BE2C (cell line): ENCODE measurements around the gene HTRA3.

ENCODE experiments used
- DNase-seq: peaks from one replicate; pipeline ENCODE4 v3.0.0-alpha.2; 2020
- H3K27me3 ChIP-seq: fragments of 250-450 bp; sonication (Bioruptor Pico); 2 replicates; pipeline ENCODE4 v1.5.1; 2020; ENCODE audit warnings: mild to moderate bottlenecking
- H3K36me3 ChIP-seq: fragments of 250-450 bp; sonication (Bioruptor Pico); 2 replicates; pipeline ENCODE4 v1.5.1; 2020; ENCODE audit warnings: mild to moderate bottlenecking
- H3K4me1 ChIP-seq: fragments of 250-450 bp; sonication (Bioruptor Pico); 2 replicates; pipeline ENCODE4 v1.5.1; 2020
- H3K4me3 ChIP-seq: 2 replicates; pipeline ENCODE4 v1.5.1; 2011; ENCODE audit warnings: low read depth, low read length
- H3K9me3 ChIP-seq: fragments of 250-450 bp; sonication (Bioruptor Pico); 2 replicates; pipeline ENCODE4 v1.5.1; 2020
- TF ChIP-seq, protein P1 (sequence below): IDR thresholded peaks from 2 replicates; pipeline ENCODE4 v1.5.1; 2012; ENCODE audit warnings: mild to moderate bottlenecking, low read depth, low read length

HTRA3 gene

GRCh38 chr4:8232748-8233147, 36.8 kb upstream of the HTRA3 start:
- peaks cover 11% of the 10 kb centered on the region; the same call in 1 of the 2 replicates for H3K36me3 ChIP-seq
- H3K27me3 ChIP-seq, result no peaks in the 10 kb centered on the region
- TF ChIP-seq, protein P1, sequence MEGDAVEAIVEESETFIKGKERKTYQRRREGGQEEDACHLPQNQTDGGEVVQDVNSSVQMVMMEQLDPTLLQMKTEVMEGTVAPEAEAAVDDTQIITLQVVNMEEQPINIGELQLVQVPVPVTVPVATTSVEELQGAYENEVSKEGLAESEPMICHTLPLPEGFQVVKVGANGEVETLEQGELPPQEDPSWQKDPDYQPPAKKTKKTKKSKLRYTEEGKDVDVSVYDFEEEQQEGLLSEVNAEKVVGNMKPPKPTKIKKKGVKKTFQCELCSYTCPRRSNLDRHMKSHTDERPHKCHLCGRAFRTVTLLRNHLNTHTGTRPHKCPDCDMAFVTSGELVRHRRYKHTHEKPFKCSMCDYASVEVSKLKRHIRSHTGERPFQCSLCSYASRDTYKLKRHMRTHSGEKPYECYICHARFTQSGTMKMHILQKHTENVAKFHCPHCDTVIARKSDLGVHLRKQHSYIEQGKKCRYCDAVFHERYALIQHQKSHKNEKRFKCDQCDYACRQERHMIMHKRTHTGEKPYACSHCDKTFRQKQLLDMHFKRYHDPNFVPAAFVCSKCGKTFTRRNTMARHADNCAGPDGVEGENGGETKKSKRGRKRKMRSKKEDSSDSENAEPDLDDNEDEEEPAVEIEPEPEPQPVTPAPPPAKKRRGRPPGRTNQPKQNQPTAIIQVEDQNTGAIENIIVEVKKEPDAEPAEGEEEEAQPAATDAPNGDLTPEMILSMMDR, result no peak
- H3K4me3 ChIP-seq, result no peak overlapping the region
- DNase-seq, result no peak
- H3K9me3 ChIP-seq, result no peaks in the 10 kb centered on the region
- H3K4me1 ChIP-seq, result peaks cover 13% of the 10 kb centered on the region

- no peaks in the 10 kb centered on the region for H3K27me3 ChIP-seq
- peaks cover 11% of the 10 kb centered on the region for H3K4me1 ChIP-seq
- H3K9me3 ChIP-seq, result no peaks in the 10 kb centered on the region
- TF ChIP-seq, protein P1, result no peak
- no peak overlapping the region for H3K4me3 ChIP-seq
- DNase-seq, result no peak
- peaks cover 5% of the 10 kb centered on the region; the same call in 1 of the 2 replicates for H3K36me3 ChIP-seq
Observed at GRCh38 chr4:8233672-8234484, 35.7 kb upstream of the HTRA3 start.

- H3K4me1 ChIP-seq, result peaks cover 9% of the 10 kb centered on the region
- H3K27me3 ChIP-seq, result no peaks in the 10 kb centered on the region
- peaks cover 11% of the 10 kb centered on the region; the same call in 1 of the 2 replicates for H3K36me3 ChIP-seq
- no peak for DNase-seq
- TF ChIP-seq, protein P1, result no peak
- no peak overlapping the region for H3K4me3 ChIP-seq
- H3K9me3 ChIP-seq, result no peaks in the 10 kb centered on the region
Observed at GRCh38 chr4:8234715-8235114, 34.8 kb upstream of the HTRA3 start.

DNA sequence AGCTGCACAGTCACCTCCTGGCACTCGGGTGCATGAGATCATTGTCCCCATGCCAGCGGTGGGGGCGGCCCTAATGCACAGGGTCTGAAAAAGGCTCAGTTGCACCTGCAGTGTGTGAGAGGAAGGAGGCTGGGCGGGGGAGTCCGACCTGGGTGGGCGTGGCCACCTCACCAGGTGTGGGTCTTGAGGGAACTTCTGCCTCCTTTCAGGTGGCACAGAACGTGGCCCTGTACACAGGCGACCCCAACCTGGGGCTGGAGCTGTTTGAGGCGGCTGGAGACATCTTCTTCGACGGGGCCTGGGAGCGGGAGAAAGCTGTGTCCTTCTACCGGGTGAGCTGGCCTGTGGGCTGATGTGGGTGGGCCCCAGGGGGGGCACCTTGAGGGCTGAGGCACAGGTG, 34.3 kb upstream of the HTRA3 start:
- Histone ChIP-seq H3K4me3 (no peak overlapping the region), H3K36me3 (peaks cover 11% of the 10 kb centered on the region; the same call in 1 of the 2 replicates), H3K27me3 (no peaks in the 10 kb centered on the region), H3K4me1 (peaks cover 9% of the 10 kb centered on the region), H3K9me3 (no peaks in the 10 kb centered on the region)
- TF ChIP-seq, protein P1, result no peak
- no peak for DNase-seq

- H3K27me3 ChIP-seq, result no peaks in the 10 kb centered on the region
- peaks cover 11% of the 10 kb centered on the region; the same call in 1 of the 2 replicates for H3K36me3 ChIP-seq
- H3K9me3 ChIP-seq, result no peaks in the 10 kb centered on the region
- peaks cover 9% of the 10 kb centered on the region for H3K4me1 ChIP-seq
- no peak overlapping the region for H3K4me3 ChIP-seq
- no peak for DNase-seq
- TF ChIP-seq, protein P1, result no peak
Observed at GRCh38 chr4:8235686-8236085, 33.9 kb upstream of the HTRA3 start.

DNA sequence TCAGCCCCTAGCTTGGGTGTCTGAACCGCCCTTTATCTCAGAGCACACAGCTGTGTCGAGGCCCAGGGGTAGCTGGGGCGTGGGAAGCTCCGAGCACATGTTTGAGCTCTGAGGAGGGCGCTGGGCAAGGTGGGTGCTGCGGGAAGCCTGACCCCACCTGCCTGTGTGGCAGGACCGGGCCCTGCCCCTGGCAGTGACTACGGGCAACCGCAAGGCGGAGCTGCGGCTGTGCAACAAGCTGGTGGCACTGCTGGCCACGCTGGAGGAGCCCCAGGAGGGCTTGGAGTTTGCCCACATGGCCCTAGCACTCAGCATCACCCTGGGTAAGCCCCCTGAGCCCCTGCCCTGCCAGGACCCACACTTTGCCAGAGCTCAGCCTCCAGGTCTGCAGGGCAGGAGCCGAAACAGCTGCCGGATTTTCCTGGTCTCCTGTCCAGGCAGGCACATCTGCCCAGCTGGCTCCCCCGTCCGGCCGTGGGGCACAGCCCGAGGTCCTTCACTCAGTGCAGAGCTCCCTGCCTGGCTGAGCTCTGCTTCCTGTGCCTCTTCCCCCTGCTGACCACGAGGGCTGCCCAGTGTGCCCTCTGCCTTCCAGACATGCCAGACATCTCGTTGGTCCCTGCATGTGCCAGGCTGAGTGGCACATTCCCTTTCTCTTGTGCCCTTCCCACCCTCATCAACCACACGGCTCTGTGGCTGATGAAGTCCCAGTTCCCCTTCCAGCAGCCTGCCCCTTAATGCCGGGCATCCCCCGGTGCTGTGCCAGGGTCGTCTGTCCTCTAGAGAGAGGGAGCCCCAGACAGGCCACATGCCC, 33.2 kb upstream of the HTRA3 start:
- H3K27me3 ChIP-seq, result no peaks in the 10 kb centered on the region
- H3K9me3 ChIP-seq, result no peaks in the 10 kb centered on the region
- H3K36me3 ChIP-seq, result peaks cover 11% of the 10 kb centered on the region; the same call in 1 of the 2 replicates
- H3K4me3 ChIP-seq, result no peak overlapping the region
- DNase-seq, result no peak
- peaks cover 9% of the 10 kb centered on the region for H3K4me1 ChIP-seq
- TF ChIP-seq, protein P1, result no peak
